DOHH2 (cell line): ENCODE data around the gene ENOX1.

Source experiments
- H3F3A ChIP-seq: fragments of 200-600 bp; sonication (generic), shearing (Covaris generic); 2 replicates; pipeline ENCODE4 v1.6.0; 2016; ENCODE audit warnings: antibody characterized with exemption, mild to moderate bottlenecking; ENCODE audit not compliant: control insufficient read depth, insufficient read depth
- H3K27ac ChIP-seq: fragments of 200-600 bp; sonication (generic); 2 replicates; pipeline ENCODE4 v1.5.1; 2014; ENCODE audit warnings: low read depth, mild to moderate bottlenecking, low read length, moderate library complexity
- H3K27me3 ChIP-seq: fragments of 200-600 bp; sonication (generic); 2 replicates; pipeline ENCODE4 v1.6.1; 2014; ENCODE audit warnings: mild to moderate bottlenecking, low read length, mixed read lengths; ENCODE audit not compliant: control insufficient read depth
- H3K36me3 ChIP-seq: fragments of 200-600 bp; sonication (generic); 2 replicates; pipeline ENCODE4 v1.6.1; 2014; ENCODE audit warnings: mild to moderate bottlenecking, low read length, moderate library complexity, mixed read lengths; ENCODE audit not compliant: control insufficient read depth
- H3K4me1 ChIP-seq: fragments of 200-600 bp; sonication (generic); 2 replicates; pipeline ENCODE4 v1.6.1; 2014; ENCODE audit warnings: mild to moderate bottlenecking, low read length, mixed read lengths; ENCODE audit not compliant: control insufficient read depth
- H3K4me2 ChIP-seq: fragments of 200-600 bp; sonication (generic); 2 replicates; pipeline ENCODE4 v1.6.0; 2014; ENCODE audit warnings: mild to moderate bottlenecking, low read length, moderate library complexity
- H3K4me3 ChIP-seq: fragments of 200-600 bp; sonication (generic); 2 replicates; pipeline ENCODE4 v1.5.1; 2014; ENCODE audit warnings: mild to moderate bottlenecking, low read length, mixed read lengths
- H3K79me2 ChIP-seq: fragments of 200-600 bp; sonication (generic); 2 replicates; pipeline ENCODE4 v1.6.1; 2014; ENCODE audit warnings: mild to moderate bottlenecking, low read length, mixed read lengths; ENCODE audit not compliant: control insufficient read depth
- H3K9me2 ChIP-seq: fragments of 200-600 bp; sonication (generic); replicated peaks from 2 replicates; pipeline ENCODE4 v1.6.1; 2014; ENCODE audit warnings: mild to moderate bottlenecking, low read length, mixed read lengths; ENCODE audit not compliant: control insufficient read depth
- H3K9me3 ChIP-seq: fragments of 200-600 bp; sonication (generic); 2 replicates; pipeline ENCODE4 v1.6.1; 2014; ENCODE audit warnings: antibody characterized with exemption, low read length, mixed read lengths; ENCODE audit not compliant: control insufficient read depth, insufficient read depth
- H4K20me1 ChIP-seq: fragments of 200-600 bp; sonication (generic); 2 replicates; pipeline ENCODE4 v1.6.0; 2014; ENCODE audit warnings: low read depth, mild to moderate bottlenecking, antibody characterized with exemption, low read length, moderate library complexity; ENCODE audit not compliant: control insufficient read depth, insufficient read depth
- EZH2phosphoT487 ChIP-seq: fragments of 200-600 bp; sonication (generic); IDR thresholded peaks from 2 replicates; pipeline ENCODE4 v1.6.1; 2017; ENCODE audit warnings: borderline replicate concordance, mild to moderate bottlenecking, antibody characterized with exemption, low read length, moderate library complexity, mixed read lengths
- TF ChIP-seq, protein P1 (sequence below): fragments of 200-600 bp; sonication (generic); IDR thresholded peaks from one replicate; pipeline ENCODE4 v1.5.1; 2014; ENCODE audit warnings: antibody characterized with exemption, mild to moderate bottlenecking, low read depth, low read length; ENCODE audit not compliant: poor library complexity, severe bottlenecking

The ENOX1 gene

DNA sequence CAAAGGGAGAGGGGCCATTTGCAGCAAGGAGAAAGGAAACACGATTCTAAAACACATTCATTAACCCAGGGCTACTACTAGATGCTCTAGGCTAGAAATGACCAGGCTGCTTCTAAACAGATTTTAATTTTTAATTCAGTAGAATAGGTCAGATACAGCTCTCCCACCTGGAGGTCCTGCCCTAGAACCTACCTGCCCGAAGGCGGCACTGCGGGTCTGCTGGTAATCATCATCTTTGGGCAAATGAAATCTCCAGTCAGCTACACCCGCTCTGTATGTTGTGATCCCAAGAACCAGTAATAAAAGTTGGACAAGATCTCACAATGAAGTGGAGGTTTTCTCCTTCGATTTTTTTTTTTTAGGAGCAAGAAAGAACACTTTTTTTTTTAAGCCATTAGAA lies 345.3 kb downstream of the ENOX1 start:
- no peaks in the 10 kb centered on the region for H3K9me3 ChIP-seq
- H3K36me3 ChIP-seq = no peaks in the 10 kb centered on the region
- H3K27ac ChIP-seq = no peak overlapping the region
- no peak overlapping the region for H3K4me2 ChIP-seq
- TF ChIP-seq, protein P1, sequence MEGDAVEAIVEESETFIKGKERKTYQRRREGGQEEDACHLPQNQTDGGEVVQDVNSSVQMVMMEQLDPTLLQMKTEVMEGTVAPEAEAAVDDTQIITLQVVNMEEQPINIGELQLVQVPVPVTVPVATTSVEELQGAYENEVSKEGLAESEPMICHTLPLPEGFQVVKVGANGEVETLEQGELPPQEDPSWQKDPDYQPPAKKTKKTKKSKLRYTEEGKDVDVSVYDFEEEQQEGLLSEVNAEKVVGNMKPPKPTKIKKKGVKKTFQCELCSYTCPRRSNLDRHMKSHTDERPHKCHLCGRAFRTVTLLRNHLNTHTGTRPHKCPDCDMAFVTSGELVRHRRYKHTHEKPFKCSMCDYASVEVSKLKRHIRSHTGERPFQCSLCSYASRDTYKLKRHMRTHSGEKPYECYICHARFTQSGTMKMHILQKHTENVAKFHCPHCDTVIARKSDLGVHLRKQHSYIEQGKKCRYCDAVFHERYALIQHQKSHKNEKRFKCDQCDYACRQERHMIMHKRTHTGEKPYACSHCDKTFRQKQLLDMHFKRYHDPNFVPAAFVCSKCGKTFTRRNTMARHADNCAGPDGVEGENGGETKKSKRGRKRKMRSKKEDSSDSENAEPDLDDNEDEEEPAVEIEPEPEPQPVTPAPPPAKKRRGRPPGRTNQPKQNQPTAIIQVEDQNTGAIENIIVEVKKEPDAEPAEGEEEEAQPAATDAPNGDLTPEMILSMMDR = no peak
- no peak for TF ChIP-seq EZH2phosphoT487
- no peaks in the 10 kb centered on the region for H3K9me2 ChIP-seq
- H3K27me3 ChIP-seq = no peaks in the 10 kb centered on the region
- H3K79me2 ChIP-seq = no peaks in the 10 kb centered on the region
- H3K4me3 ChIP-seq = no peak overlapping the region
- H4K20me1 ChIP-seq = no peaks in the 10 kb centered on the region
- H3F3A ChIP-seq = no peaks in the 10 kb centered on the region
- no peaks in the 10 kb centered on the region for H3K4me1 ChIP-seq

DNA sequence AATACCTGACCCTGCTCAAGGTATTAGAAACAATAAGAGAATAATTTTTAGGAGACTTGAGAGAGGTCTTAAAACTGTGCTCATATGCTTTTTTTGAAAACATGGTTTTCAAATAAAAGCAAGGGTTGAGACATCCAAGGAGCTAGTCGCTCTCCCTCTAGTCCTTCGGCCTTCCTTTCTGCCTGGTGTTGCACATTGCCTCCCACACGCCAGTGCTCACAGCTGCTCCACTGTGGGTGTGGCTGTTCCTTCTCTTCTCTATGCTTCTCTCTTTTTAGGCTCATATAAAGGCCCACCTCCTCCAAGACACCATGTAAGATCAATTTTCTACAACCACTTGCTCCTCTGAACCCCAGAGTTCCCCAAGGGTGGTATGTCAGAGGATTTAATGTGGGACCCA lies 352.6 kb downstream of the ENOX1 start:
- Histone ChIP-seq H3K36me3 (no peaks in the 10 kb centered on the region), H3K4me2 (no peak overlapping the region), H4K20me1 (no peaks in the 10 kb centered on the region), H3K4me1 (no peaks in the 10 kb centered on the region), H3K9me2 (no peaks in the 10 kb centered on the region), H3K27ac (no peak overlapping the region), H3K4me3 (no peak overlapping the region), H3F3A (no peaks in the 10 kb centered on the region), H3K9me3 (no peaks in the 10 kb centered on the region), H3K27me3 (no peaks in the 10 kb centered on the region), H3K79me2 (no peaks in the 10 kb centered on the region)
- TF ChIP-seq EZH2phosphoT487 = no peak
- TF ChIP-seq, protein P1 = no peak

DNA sequence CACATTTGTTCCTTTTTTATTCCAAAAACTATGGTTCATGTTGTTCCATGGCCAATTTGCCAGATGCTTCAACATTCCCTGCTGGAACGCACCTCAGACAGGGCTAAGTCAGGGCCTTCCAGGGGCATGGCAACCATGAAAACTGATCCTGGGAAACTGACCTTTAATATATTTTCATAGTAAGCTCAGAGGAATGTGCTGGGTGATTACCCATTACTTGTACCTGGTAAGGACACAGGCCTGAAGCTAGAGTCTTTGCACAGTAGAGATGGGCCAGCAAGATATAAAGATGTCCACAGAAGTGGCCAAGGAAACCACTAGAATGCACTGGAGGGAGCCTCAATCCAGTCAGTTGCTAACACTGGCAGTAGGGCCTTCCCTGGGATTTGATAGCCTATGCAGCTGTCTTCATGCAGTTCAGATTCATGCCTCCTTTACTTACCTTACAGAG lies 353.1 kb downstream of the ENOX1 start:
- Histone ChIP-seq H3K9me2 (no peaks in the 10 kb centered on the region), H3K79me2 (no peaks in the 10 kb centered on the region), H3K4me1 (no peaks in the 10 kb centered on the region), H3K36me3 (no peaks in the 10 kb centered on the region), H4K20me1 (no peaks in the 10 kb centered on the region), H3K27ac (no peak overlapping the region), H3F3A (no peaks in the 10 kb centered on the region), H3K27me3 (no peaks in the 10 kb centered on the region), H3K4me2 (no peak overlapping the region), H3K4me3 (no peak overlapping the region), H3K9me3 (no peaks in the 10 kb centered on the region)
- TF ChIP-seq EZH2phosphoT487 = no peak
- TF ChIP-seq, protein P1 = no peak

DNA sequence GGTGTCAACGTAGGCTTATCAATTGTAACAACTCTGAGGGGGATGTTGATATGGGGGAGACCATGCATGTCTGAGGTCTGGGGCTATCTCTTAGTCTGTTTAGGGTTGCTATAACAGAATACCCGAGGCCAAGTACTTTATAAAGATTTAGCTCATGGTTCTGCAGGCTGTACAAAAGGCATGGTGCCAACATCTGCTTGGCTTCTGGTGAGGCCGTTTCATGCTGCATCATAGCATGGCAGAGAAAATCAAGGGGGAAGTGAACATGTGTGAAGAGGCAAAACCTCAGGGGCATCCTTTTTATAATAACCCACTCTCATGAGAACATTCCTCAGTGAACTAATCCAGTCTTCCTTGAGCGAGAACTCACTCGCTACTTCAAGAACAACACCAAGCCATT lies 353.8 kb downstream of the ENOX1 start:
- H3K79me2 ChIP-seq = no peaks in the 10 kb centered on the region
- H4K20me1 ChIP-seq = no peaks in the 10 kb centered on the region
- no peak overlapping the region for H3K4me2 ChIP-seq
- H3K36me3 ChIP-seq = no peaks in the 10 kb centered on the region
- no peaks in the 10 kb centered on the region for H3K9me3 ChIP-seq
- no peak overlapping the region for H3K4me3 ChIP-seq
- no peak overlapping the region for H3K27ac ChIP-seq
- H3K27me3 ChIP-seq = no peaks in the 10 kb centered on the region
- TF ChIP-seq, protein P1 = no peak
- no peak for TF ChIP-seq EZH2phosphoT487
- H3F3A ChIP-seq = no peaks in the 10 kb centered on the region
- no peaks in the 10 kb centered on the region for H3K4me1 ChIP-seq
- H3K9me2 ChIP-seq = no peaks in the 10 kb centered on the region
